Measurements from ENCODE around the gene RNF6. TPM values are rescaled to one million over a fixed set of nuclear protein-coding genes. Genes with fewer than 3 reads are reported as not detected.

Gene RNF6
- 59.1 and 68.8 TPM in 2 replicates for total RNA-seq

GRCh38 chr13:26221721-26222519 lies at the start of gene RNF6:
Gene RNF6 (minus strand): TSS chr13:26222314. CDS start chr13:26219649, 2,665 bp downstream.

GRCh38 chr13:26253787-26254582 lies 31.9 kb upstream of the RNF6 start, which contains the start of gene CDK8:
Gene CDK8 (plus strand): TSS chr13:26254129. CDS start chr13:26254642, 513 bp downstream.

Other genes with a start within 250 kb of the RNF6 start
- under 0.01 and 0.09 TPM in 2 replicates for gene SHISA2, start 170.3 kb downstream of the RNF6 start, total RNA-seq
- gene CDK8, start 31.8 kb upstream of the RNF6 start, total RNA-seq: 20.5 and 25.0 TPM in 2 replicates

All from smooth muscle cell of the umbilical artery (primary cell).